ENCODE measurements around the gene NAA60. TPM values are rescaled to one million over a fixed set of nuclear protein-coding genes. Genes with fewer than 3 reads are reported as not detected.

NAA60 gene
- total RNA-seq, 1 donor from 2014 or later, result 50.6 TPM

- no peak for TF ChIP-seq CTCF (IDR thresholded peaks at IDR 0.05; ENCODE audit: unreplicated experiment)
Measured at GRCh38 chr16:3444032-3444388, 530 bp downstream of the NAA60 start.

GRCh38 chr16:3454093-3454492 lies 10.6 kb downstream of the NAA60 start:
- TF ChIP-seq CTCF (IDR thresholded peaks at IDR 0.05; ENCODE audit: unreplicated experiment), result no peak
- Mint-ChIP-seq H3K36me3 (peaks cover 7% of the 10 kb centered on the region), H3K27me3 (ENCODE audit: low read depth) (no peaks in the 10 kb centered on the region), H3K27ac (peak overlapping the region; percentile 5), H3K9me3 (peaks cover 4% of the 10 kb centered on the region), H3K4me1 (peaks cover 14% of the 10 kb centered on the region), H3K4me3 (no peak overlapping the region)
- DNase-seq (ENCODE audit: low spot score in 2 of 2, unreplicated experiment in 2 of 2), result no peak

More at GRCh38 chr16:3444032-3444388, 530 bp downstream of the NAA60 start:
- H3K9me3 Mint-ChIP-seq, result peaks cover 16% of the 10 kb centered on the region
- peaks cover 32% of the 10 kb centered on the region for H3K36me3 Mint-ChIP-seq
- H3K4me1 Mint-ChIP-seq, result peaks cover 10% of the 10 kb centered on the region
- peak overlapping the region; percentile 97 for H3K4me3 Mint-ChIP-seq
- peak overlapping the region; percentile 99 for H3K27ac Mint-ChIP-seq
- no peak for DNase-seq (ENCODE audit: low spot score in 2 of 2, unreplicated experiment in 2 of 2)
- no peaks in the 10 kb centered on the region for H3K27me3 Mint-ChIP-seq (ENCODE audit: low read depth)

GRCh38 chr16:3454631-3455147 lies 11.2 kb downstream of the NAA60 start:
- TF ChIP-seq CTCF (IDR thresholded peaks at IDR 0.05; ENCODE audit: unreplicated experiment), result no peak
- H3K27ac Mint-ChIP-seq, result no peak overlapping the region
- H3K4me3 Mint-ChIP-seq, result no peak overlapping the region
- no peak for DNase-seq (ENCODE audit: low spot score in 2 of 2, unreplicated experiment in 2 of 2)
- peaks cover 3% of the 10 kb centered on the region for H3K9me3 Mint-ChIP-seq
- peaks cover 5% of the 10 kb centered on the region for H3K36me3 Mint-ChIP-seq
- H3K27me3 Mint-ChIP-seq (ENCODE audit: low read depth), result no peaks in the 10 kb centered on the region
- H3K4me1 Mint-ChIP-seq, result peaks cover 20% of the 10 kb centered on the region

GRCh38 chr16:3457434-3458252 lies 14.2 kb downstream of the NAA60 start:
- peak; percentile 90 to 96 for DNase-seq (ENCODE audit: low spot score in 2 of 2, unreplicated experiment in 2 of 2)
- H3K9me3 Mint-ChIP-seq, result no peaks in the 10 kb centered on the region
- peak; percentile 46 for TF ChIP-seq CTCF (IDR thresholded peaks at IDR 0.05; ENCODE audit: unreplicated experiment)
- peak overlapping the region; percentile 94 for H3K27ac Mint-ChIP-seq
- H3K4me1 Mint-ChIP-seq, result peaks cover 34% of the 10 kb centered on the region
- no peaks in the 10 kb centered on the region for H3K36me3 Mint-ChIP-seq
- peak overlapping the region; percentile 70 for H3K4me3 Mint-ChIP-seq
- no peaks in the 10 kb centered on the region for H3K27me3 Mint-ChIP-seq (ENCODE audit: low read depth)

GRCh38 chr16:3458278-3458851 lies 14.9 kb downstream of the NAA60 start:
- Mint-ChIP-seq H3K36me3 (no peaks in the 10 kb centered on the region), H3K27me3 (ENCODE audit: low read depth) (no peaks in the 10 kb centered on the region), H3K4me3 (peak overlapping the region; percentile 91), H3K4me1 (peaks cover 34% of the 10 kb centered on the region), H3K9me3 (no peaks in the 10 kb centered on the region), H3K27ac (peak overlapping the region; percentile 97)
- no peak for TF ChIP-seq CTCF (IDR thresholded peaks at IDR 0.05; ENCODE audit: unreplicated experiment)
- peak in 1 of 2 experiments; percentile 46 for DNase-seq (ENCODE audit: low spot score in 2 of 2, unreplicated experiment in 2 of 2)

Measured in mesothelial cell of epicardium (in vitro differentiated cells).